LHCN-M2 (cell line): ENCODE measurements around the gene IRF4. TPM values are rescaled to one million over a fixed set of nuclear protein-coding genes. Genes with fewer than 3 reads are reported as not detected.

Experiments used
- DNase-seq: peaks from one replicate; pipeline ENCODE4 v3.0.0-alpha.2; 2012; ENCODE audit warnings: low read depth
- polyA plus RNA-seq: library from polyadenylated mRNA; unstranded; fragments of >200 nt; gene quantifications from one replicate; pipeline ENCODE4 v1.2.1, GENCODE V29; 2012; ENCODE audit warnings: missing spikeins
- total RNA-seq: library from RNA; depleted of rRNA; stranded (reverse); fragments of >200 nt; gene quantifications from 2 replicates; pipeline ENCODE4 v1.2.3, GENCODE V29; 2014; rRNA removed

The IRF4 gene
- total RNA-seq: not detected in 2 replicates
- polyA plus RNA-seq: not detected

DNA sequence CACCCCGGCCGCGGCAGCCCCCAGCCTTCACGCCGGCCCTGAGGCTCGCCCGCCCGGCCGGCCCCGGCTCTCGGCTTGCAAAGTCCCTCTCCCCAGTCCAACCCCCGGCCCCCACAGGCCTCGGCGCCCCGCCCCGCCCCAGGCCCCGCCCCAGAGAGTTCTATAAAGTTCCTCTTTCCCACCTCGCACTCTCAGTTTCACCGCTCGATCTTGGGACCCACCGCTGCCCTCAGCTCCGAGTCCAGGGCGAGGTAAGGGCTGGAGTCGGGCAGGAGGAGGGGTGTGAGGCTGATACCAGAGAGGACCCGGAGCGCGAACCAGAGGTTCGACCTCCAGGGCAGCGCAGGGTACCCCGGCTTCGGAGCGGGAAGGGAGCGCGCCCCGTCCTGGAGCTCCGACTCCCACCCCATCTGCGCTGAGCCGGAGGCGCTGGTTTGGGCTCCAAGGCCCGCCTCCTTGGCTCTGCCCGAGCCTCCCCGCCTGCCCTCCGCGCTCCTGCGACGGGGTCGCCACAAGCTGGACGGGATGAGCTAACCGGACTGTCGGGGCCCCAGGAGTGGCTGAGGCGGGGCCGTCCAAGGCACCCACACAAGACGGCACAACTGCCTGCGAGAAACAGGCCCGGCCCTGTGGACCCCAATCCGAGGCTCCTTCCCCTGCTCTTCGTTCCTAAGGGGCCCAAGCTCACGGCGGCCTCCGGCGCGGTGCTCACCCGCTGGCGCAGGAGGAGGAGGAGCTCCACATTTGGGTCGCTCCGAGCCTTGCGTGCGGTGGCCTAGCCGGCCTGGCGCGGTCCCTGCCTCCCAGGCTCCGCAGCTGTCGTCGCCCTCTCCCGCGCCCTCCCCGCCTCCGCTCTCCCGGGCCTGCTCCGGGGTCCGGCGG lies at the start of gene IRF4:
TSS of gene IRF4 (plus strand) at position 194 of the 882 bp plus-strand sequence. CDS start 1,401 bp downstream, outside the sequence.
- no peak for DNase-seq

- DNase-seq: no peak
Observed at GRCh38 chr6:341914-342831, 49.4 kb upstream of the IRF4 start.

- DNase-seq: no peak
Observed at GRCh38 chr6:342832-343179, 48.7 kb upstream of the IRF4 start.

- no peak for DNase-seq
Observed at GRCh38 chr6:343226-343935, 48.2 kb upstream of the IRF4 start.

- no peak for DNase-seq
Observed at GRCh38 chr6:343960-344815, 47.4 kb upstream of the IRF4 start.

DNA sequence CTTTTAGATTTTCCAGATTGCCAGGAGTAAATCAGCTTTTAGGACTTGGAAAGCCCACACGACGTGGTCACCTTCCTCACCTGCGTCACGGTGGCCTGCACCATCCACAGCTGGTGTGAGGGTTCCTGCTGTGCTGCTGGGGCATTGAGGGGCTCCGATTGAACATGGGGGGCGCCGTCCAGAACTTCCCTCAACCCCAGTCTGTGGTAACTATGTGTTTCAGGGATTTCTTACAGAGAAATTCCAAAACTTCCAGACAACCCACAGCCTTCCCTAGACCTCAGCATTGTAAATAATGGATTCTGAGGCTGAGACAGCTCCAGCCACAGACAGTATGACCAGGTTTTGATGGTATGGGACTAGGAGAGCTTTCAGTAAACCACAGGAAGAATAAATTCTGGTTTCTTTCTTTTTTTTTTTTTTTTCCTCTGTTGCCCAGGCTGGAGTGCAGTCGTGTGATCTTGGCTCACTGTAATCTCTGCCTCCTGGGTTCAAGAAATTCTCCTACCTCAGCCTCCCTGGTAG lies 46.7 kb upstream of the IRF4 start:
- DNase-seq: no peak

- peak; percentile 7 for DNase-seq
Observed at GRCh38 chr6:345747-346385, 45.7 kb upstream of the IRF4 start.

GRCh38 chr6:346386-347030 lies 45.0 kb upstream of the IRF4 start:
- peak; percentile 13 for DNase-seq

DNA sequence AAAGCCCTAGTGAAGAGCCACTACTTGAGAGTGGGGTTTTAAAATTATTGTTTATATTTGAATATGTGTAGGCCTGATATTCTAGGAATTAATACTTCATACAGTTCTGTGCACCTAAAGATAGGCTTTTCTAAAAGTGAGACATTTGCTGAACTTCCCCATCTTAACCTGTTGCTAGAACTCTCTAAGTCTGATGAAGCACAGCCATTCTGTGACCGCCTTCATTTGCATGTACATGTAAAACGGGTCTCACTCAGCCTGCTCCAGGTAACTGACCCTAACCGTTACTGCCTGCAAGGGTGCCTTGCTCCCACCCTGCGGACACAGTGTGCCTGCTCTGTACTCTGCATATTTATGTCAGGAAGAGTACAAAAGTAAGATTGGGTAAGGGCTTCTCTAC lies 44.3 kb upstream of the IRF4 start:
- no peak for DNase-seq

DNA sequence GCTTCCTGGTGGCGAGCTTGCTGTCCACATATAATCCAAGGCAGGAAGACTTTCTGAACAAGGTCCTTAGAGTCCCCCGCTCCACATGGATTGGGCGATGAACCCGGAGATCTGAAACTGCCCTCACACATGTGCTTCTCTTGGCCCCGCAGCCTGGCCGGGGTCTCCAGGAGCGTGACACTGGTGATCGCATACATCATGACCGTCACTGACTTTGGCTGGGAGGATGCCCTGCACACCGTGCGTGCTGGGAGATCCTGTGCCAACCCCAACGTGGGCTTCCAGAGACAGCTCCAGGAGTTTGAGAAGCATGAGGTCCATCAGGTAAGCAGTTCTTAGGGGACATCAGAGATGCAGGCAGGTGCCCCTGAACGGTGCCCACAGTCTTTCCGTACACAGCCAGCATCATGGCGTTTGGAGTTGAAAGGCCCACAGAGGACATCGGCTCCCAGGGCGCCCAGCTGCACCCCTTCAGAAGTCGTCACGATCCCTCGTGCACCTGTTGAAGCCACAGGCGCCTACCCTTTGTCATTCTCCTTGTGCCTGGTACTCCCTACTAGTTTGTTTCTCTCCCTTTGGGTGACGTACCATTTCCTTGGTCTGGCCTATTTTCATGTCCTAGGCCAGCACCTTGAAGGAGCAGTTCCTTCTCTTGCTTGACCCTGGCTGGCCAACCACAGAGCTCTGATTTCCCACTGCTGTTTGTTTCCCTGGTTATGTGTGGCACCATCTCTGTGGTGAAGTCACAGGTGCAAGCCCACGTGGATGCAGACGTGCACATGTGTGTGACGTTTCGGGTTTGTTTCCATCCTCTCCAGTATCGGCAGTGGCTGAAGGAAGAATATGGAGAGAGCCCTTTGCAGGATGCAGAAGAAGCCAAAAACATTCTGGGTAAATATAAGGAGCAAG lies 43.3 kb upstream of the IRF4 start:
- no peak for DNase-seq

DNA sequence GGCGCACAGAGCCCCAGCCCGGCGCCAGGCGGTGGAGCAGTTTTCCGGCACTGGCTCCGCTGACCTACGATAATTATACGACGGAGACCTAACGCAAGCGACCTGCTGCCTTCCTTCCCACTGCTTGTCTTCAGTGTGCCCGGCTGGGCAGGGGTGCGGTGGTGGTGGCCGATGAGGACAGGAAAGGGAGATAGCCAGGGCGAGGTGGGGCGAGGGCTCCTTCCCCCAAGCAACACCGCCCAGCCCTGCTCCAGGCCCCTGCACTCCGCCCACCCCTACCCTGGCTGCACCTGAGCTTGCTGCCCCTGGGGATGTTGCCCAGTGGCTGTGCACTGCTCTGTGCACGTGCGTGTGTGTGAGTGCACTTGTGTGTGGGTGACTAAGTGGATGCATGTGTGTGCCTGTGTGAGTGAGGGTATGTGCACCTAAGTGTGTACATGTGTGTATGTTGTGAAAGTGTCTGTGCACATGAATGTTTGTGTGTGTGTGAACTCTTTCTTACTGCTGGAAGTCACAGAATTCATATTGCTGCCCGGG lies 42.6 kb upstream of the IRF4 start:
- no peak for DNase-seq

GRCh38 chr6:349491-349921 lies 42.0 kb upstream of the IRF4 start:
- no peak for DNase-seq

GRCh38 chr6:350371-350770 lies 41.2 kb upstream of the IRF4 start:
- DNase-seq: no peak

DNA sequence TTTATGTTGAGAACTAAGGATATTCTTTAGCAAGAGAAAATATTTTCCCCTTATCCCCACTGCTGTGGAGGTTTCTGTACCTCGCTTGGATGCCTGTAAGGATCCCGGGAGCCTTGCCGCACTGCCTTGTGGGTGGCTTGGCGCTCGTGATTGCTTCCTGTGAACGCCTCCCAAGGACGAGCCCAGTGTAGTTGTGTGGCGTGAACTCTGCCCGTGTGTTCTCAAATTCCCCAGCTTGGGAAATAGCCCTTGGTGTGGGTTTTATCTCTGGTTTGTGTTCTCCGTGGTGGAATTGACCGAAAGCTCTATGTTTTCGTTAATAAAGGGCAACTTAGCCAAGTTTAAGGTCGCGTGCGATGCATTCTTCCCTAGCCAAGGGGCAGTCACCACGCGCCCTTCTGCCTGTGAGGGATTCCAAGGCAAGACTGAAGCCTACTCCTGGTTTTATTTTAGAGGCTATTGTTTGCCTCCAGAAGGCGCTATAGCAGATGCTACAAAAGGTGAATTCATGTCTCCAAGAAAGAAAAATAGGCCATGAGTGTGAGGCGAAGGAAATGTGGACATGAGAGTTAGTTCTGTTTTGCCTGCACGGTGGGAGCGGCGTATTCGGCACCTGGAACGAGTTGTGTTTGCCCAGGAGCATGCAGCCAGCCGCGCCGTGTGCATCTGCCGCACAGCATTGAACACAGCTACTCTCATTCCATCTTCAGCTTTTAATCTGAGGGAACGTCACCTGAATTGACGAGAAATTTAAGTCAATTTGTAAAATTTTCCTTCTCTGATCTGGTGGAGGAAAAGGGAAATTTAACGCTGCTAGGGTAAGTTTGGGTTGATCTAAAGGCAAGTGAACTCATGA lies 40.3 kb upstream of the IRF4 start:
- no peak for DNase-seq

DNA sequence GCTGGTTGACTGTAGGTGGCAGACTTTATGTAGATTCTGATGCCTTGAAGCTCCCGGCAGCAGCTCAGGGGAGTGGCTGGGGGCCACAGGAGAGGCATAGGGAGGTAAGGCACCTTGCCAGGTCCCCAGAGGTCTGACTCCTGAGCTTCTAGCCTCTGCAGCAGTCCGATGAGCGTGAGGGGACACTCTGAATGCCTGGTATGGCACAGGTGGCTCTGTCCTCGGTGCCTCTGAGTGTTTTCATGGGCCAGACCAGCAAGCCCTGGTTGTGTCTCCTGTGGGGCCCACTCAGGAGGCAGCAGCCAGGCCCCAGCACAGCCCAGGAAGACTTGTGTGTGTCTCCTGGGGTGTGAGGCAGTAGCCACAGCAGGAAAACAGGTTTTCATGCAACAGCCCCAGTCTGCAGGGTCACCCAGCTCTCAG lies 39.7 kb upstream of the IRF4 start:
- DNase-seq: no peak

DNA sequence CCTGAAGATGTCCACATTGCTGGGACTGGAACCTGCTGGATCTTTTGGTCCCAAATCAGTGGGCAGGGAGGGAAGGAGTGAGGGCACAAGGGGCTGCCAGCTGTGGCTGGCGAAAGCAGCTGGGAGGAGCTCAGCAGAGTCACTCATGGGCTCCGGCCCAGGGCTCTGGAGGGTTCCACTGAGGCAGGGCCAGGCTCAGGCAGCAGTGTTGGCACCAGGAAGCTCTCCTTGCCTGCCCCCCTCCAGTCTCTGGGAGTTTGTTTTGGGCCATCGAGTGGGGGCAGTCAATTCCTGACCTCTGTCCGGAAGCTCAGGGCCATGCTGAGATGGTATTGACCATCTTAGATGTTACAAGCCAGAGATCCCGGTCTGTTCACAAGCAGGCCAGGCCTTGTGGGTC lies 39.1 kb upstream of the IRF4 start:
- DNase-seq: no peak

- DNase-seq: no peak
Observed at GRCh38 chr6:352896-353470, 38.6 kb upstream of the IRF4 start.
